Endometrial microvascular endothelial cells (primary cell): Measurements from ENCODE around the gene SORL1. TPM values are rescaled to one million over a fixed set of nuclear protein-coding genes. Genes with fewer than 3 reads are reported as not detected.

Experiments used
- in situ Hi-C: cut with HindIII; loops from 2 replicates; pipeline ENCODE4 v1.10.0; 2017; ENCODE audit warnings: low sequenced_read_pairs, low pct_unique_long_range_greater_than_20kb; ENCODE audit errors: inconsistent ontology term
- total RNA-seq: library from RNA; depleted of rRNA; stranded (reverse); fragments of >200 nt; gene quantifications from one replicate; pipeline ENCODE4 v1.2.3, GENCODE V29; 2015; ENCODE audit errors: inconsistent ontology term

Gene SORL1
- total RNA-seq, 1 donor from 2014 or later, result 1.3 TPM

DNA sequence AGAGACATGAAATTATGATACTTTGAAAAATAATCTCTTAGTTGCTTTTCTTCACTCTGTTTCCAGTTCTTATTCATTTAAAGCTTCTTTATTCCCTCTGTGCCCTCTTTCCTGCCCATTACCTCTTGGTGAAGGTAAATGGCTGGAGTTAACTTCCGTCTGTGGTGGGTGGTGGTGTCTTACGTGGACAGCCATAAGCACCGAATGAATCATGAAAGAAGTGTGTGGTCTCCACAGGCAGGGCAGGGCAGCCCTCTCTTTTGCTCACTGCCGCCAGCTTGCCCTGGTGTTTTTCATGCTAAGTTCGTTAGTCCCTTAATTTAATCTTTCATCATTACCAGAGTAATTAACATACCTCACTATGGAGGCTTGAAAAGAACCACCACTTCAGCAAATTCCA, 99.3 kb downstream of the SORL1 start:
- in situ Hi-C loops, result no loop called here

DNA sequence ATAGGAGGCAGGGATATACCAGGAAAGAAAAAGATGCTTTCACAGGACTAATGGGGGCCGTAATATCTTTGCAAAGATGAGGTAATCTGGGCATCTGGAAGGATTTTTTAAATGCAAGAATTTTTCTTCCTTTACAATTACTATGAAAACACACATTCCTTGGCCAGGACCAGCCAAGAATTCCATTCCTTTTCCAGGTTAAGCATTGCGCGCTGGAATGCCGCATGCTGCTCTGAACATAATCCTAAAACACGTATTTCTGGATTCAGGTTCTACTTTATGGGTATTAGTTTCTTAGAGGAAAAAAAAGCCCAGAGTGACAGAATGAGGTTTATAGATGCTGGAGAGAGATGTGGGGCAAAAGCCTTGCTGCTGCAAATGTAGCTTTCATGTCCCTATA, 100.0 kb downstream of the SORL1 start:
- in situ Hi-C loops, result no loop called here

DNA sequence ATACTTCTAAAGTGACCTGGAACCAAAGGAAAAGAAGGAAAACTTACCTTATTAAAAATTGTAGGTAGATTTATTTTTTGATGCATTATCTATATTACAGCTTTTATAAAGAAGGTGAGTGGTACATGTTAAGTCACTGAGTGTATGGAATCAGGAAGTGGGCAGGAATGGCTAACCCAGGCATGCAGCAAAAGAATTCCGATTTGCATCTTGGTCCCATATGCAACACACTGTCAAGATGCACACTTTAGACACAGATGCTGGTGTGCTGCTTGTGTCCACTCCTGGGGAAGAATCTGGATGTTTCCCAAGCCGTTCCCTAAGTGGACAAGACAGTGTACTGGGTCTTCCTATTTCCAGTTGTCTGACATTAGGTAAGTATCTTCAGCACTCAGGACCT, 100.5 kb downstream of the SORL1 start:
- in situ Hi-C loops, result no loop called here

DNA sequence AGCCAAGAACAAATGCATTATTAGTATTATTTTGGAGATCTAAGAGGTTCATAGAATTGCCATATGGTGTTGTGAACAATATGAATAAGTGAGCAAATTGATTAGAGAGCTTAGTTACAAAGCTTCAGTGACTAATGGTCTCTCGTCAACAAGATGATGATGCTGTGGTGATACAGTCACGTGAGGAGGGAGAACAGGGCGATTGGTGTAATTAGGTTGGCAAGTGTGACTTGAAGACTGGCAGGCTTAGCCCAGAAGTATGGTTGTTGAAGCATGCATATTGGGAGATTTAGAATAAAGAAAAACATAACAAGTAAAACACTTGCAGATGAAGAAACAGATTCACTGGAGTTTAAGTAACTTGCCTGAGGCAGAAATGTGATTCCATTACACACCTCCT, 101.3 kb downstream of the SORL1 start:
- in situ Hi-C loops, result no loop called here

DNA sequence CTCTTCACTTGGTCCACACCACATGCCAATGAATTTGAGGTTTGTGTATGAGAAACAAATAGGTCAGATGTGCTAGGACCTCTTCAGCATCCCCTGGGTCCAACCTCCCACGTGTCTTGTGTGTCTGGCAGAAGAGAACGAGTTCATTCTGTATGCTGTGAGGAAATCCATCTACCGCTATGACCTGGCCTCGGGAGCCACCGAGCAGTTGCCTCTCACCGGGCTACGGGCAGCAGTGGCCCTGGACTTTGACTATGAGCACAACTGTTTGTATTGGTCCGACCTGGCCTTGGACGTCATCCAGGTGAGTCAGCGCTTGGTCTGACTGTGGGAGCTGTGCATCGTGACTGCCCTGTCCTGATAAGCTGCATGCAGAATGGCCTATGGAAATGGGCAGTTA, 101.7 kb downstream of the SORL1 start:
- in situ Hi-C loops, result no loop called here

DNA sequence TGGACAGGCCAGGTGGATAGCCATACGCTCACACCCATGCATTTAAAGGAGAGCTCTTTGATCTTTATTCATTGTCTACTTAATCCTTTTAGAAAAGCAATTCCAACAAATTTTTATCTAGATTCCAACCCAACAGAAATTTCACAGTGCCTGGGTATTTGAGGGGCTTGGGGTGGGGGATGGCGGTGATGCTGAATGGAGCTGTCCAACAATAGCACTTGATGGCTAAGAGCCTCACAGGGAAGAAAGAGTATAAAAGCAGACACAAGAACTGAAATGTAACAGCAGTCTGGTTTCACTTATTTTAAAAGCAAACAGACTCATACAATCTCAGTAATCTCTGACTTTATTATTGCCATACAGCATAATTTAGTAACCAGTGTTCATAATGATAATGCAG, 102.4 kb downstream of the SORL1 start:
- in situ Hi-C loops, result no loop called here

DNA sequence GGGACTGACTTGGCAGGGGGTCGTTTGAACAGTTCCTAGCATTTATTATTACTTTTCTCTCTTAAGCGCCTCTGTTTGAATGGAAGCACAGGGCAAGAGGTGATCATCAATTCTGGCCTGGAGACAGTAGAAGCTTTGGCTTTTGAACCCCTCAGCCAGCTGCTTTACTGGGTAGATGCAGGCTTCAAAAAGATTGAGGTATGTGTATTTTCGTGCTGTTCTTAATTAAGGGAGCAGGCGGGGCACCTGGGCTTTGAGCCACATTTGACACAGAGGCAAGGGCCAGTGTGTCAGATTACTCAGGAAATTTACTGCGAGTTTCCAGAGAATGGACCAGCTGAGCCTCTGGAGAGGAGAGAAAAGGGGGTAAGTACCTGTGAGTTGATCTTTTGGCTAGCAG, 103.0 kb downstream of the SORL1 start:
- in situ Hi-C loops, result no loop called here

DNA sequence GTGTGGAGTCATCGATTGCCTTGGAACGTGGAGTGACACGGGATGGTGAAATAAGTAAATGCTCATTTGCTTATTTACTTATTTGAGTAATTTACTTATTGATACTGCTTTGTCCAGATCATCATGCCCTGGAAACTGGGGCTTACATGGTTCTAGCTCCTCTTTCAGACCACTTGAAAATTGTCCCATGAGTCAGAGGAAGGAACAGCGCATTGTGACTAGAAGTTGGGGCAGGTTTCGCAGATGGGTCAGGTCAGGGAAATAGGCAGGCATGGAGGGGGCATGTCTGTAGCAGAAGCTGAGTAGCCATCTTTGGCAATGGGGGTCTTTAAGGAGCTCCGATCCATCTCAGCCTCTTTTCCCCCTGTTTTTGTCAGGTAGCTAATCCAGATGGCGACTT, 104.8 kb downstream of the SORL1 start:
- in situ Hi-C loops, result no loop called here

DNA sequence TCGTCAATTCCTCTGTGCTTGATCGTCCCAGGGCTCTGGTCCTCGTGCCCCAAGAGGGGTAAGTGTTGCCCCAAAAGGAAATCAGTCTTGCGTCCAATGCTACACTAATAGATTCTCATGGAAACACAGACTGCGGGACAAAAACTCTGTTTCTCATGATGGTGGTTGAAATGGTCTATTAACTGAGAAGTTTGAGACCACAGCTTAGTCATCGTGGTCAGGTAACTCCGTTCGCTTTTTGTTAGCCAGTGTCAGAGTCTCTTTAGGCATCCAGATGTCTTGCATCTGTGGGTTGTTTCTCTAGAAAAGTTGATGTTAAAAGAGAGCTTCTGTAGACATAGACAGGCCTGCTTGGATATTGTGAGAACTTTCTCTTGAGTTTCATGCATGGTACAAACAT, 105.2 kb downstream of the SORL1 start:
- in situ Hi-C loops, result no loop called here

DNA sequence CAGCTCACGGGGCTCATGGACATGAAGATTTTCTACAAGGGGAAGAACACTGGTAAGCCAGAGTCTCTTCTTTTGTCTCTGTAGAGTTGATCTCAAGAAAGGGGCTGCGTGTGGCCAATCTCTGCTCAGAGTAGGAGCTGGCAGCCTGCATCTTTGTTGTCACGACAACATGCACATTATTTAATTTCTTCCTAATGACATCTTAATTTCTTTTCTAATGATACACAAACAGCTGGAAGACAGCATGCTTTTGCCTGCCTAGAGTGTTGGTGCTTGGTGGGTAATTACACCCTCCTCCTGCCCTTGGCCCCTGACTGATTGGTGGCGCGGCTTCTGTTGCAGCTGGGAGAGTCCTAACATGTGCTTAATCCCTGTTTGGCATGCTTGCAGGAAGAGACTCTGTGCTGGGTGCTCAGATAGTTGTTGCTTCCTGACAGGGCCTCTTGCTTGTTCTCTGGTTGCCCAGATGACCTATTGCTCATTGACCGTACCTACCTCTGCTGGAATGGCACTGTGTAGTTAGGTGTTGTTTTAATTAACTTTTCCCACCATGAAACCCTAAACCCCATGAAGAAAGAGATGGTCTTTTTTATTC, 107.6 kb downstream of the SORL1 start:
- in situ Hi-C loops, result no loop called here

DNA sequence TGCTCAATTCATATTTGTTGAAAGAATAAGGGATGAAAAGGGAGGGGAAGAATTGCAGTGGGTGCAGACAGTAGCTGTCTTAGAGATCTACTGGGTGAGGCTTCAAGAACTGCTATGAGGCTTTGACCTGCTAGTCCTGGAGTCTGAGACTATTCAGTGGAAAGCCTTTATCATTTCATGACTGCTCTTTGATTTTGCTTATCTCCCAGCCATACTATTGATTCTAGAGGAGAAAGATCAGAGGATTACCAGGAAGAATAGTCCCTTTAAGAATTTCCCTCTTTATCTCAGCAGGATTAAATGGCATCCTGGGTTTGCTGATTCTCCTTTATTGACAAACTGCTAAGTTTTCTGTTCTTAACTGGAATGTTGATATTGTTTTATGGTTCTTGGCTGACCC, 108.1 kb downstream of the SORL1 start:
- in situ Hi-C loops, result no loop called here

DNA sequence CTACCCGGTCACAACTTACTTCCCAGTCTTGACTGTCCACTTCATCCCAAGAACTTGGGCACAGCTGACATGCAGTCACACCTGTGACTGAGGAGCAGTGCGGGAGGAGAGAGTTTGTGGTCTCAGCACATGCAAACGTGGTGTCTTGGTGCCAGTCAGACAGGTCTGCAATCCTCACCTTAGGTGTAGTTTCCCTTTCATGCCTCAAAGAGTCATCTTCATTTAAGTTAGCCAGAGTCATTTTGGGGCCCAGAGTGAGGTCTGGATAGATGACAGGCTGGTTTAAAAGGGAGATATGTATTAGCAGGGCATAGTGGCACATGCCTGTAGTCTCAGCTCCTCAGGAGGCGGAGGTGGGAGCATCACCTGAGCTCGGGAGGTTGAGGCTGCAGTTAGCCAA, 109.1 kb downstream of the SORL1 start:
- in situ Hi-C loops, result no loop called here

DNA sequence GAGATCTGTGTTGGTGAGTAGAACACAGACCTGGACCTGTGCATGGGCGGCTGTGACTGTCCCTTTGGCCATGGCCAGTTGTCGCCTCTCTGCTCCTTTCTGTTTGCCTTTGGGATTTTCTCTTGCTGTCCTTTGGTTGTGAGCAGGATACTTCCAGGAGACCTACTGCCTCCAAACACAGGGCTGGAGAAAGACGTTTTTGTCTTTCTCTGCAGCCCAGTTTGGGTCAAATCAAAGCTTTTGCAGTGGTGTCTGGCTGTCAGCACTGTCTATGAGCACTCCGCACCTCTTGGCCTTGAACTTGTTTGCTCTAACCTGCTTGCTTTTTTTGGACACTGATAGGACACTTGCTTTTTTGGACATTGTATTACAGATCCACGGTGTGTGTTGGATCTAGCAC, 109.6 kb downstream of the SORL1 start:
- in situ Hi-C loops, result no loop called here

DNA sequence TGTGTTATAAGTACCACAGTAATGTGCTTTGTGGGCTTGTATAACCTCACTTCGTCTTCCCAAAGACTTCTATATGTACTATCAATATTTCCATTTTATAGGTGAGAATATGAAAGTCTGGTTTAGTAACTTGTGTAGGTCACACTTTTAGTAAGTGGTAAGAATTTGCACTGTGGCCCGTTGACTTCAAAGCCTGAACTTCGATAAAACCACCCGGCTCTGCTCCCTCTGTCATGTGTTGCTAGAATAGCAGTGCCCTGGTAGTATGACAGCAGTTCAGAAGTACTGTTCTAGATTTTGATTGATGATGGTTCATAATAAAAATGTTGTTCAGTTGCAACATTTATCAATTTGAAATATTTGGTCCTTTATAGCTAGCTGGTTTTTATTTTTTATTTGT, 110.9 kb downstream of the SORL1 start:
- in situ Hi-C loops, result no loop called here

DNA sequence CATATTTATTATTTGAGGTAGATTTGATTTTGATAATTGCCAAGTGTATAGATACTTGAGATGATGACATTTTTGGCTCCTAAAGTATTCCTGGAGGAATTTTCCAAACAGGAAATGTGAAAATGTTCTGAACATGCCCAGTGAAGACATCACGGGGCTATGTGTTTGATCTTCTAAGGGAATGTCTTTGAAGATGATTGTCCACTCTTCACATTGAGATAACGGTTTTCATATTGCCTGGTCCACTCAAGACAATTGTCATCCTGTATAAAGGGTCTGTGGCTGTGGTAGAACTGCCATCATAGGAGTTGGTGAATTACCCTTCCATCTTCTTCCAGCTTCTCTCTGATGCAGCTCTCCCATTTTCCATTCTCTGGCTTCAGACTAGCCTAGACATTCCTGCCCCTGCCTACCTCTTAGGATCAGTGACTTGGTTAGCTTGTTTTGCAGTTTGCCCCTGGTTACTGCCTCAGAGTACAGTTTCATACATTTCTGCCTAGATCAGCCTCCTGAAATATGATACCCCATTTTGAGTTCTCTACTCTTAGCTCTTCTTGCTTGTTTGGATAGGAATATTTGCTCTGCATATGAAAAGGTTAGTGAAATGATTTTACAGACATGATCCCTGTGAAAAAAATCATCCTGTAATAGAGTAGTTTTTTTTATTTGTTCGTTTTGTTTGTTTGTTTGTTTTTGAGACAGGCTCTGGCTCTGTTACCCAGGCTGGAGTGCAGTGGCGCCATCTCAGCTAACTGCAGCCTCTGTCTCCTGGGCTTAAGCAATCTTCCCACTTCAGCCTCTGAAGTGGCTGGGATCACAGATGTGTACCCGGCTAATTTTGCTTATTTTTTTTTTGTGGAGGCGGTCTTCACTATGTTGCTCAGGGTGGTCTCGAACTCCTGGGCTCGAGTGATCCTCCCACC, 112.0 kb downstream of the SORL1 start:
- in situ Hi-C loops, result no loop called here

DNA sequence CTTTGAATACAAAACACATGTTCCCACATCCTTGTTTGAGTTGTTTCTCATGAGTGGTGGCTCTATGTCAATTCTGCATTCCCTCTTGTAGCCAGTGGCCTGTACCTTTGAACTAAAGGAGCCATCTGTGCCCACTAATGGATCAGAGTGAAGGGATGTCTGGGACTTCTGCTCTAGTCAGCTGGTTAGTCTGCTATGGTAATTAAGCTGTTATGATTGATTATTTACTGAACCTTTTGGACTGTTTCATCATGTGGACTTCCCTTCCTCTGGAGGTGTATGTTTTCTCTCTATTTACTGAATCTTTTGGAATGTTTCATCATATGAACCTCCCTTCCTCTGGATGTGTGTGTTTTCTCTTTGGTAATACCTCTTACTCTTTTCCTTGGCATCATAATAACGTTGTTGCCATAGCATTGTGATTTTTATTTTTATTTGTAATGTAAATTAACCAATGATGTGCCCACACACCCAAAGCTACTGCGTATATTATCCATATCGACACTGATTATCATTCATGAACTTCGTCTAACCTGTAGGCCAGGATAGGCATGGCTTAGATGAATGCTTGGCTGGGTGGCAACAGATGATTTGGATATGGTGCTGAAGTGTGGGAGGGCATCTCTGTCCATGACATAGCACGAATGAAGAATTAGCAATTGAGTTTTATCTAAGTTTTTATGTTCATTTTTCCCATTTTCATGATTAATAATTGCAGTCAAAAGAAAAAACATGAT, 113.0 kb downstream of the SORL1 start:
- in situ Hi-C loops, result no loop called here

DNA sequence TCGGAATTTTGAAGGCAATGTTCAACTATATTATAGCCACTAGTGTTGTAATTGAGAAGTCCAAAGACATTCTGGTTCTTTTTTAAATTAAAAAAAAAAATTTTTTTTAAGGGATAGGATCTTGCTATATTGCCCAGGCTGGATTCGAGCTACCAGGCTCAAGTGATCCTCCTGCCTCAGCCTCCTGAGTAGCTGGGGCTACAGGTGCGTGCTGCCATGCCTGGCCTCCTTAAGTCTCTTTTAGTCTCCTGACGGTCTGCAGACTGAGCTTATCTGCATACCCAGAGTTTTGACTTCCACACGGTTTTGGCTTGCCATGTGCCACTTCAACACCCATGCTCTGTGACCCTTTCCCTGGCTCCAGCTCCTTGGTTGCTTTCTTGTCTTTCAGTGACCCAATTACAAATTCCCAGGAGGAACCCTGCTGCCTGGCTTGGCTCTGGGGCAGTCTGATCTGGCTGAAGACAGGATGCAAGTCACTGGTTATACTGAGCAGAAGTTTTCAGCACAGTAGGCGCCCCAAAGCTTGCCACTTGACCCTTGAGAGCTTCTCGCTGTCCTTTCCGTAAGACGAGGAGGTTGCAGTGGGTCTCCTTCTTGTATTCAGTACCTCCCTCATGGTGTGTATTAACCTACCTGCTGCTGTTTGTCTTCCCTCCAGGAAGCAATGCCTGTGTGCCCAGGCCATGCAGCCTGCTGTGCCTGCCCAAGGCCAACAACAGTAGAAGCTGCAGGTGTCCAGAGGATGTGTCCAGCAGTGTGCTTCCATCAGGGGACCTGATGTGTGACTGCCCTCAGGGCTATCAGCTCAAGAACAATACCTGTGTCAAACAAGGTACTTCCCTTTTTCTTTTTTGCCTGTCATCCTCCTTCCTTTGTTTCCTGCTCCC, 114.4 kb downstream of the SORL1 start:
- in situ Hi-C loops, result no loop called here

DNA sequence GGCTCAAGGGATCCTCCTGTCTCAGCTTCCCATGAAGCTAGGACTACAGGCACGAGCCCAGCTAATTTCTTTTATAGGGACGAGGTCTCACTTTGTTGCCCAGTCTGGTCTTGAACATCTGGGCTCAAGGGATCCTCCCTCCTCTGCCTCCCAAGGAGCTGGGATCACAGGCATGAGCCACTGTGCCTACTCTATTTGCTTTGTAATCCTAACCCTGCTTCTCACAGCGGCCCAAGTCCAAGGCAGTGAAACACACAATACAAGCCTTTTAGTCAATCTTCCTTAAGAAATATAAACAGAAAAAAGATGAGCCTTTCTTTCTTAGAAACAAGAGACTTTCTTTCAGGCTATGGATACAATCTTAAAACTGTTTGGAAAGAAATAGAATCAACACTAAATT, 115.9 kb downstream of the SORL1 start:
- in situ Hi-C loops, result no loop called here
